Endometrial microvascular endothelial cells (primary cell): ENCODE results near the gene SPANXN3. TPM values are rescaled to one million over a fixed set of nuclear protein-coding genes. Genes with fewer than 3 reads are reported as not detected.
"Not testable (repeated sequence)": the region's sequence is repeated elsewhere in the genome, so short reads cannot be mapped to it uniquely, and the experiment has no call there.

Experiments used
- in situ Hi-C: cut with HindIII; loops from 2 replicates; pipeline ENCODE4 v1.10.0; 2017; ENCODE audit warnings: low sequenced_read_pairs, low pct_unique_long_range_greater_than_20kb; ENCODE audit errors: inconsistent ontology term
- total RNA-seq: library from RNA; depleted of rRNA; stranded (reverse); fragments of >200 nt; gene quantifications from one replicate; pipeline ENCODE4 v1.2.3, GENCODE V29; 2015; ENCODE audit errors: inconsistent ontology term

The SPANXN3 gene
- not detected for total RNA-seq

- in situ Hi-C loops, result not testable (repeated sequence)
Measured at GRCh38 chrX:143517375-143517774, at the start of gene SPANXN3. Gene SPANXN3, minus strand, starts transcription at chrX:143517475. Its CDS starts 84 bp downstream, at chrX:143517391.

- in situ Hi-C loops, result no loop called here
Measured at GRCh38 chrX:143536176-143536575, 18.9 kb upstream of the SPANXN3 start.

GRCh38 chrX:143502196-143502595 lies 15.1 kb downstream of the SPANXN3 start:
- in situ Hi-C loops, result not testable (repeated sequence)

- in situ Hi-C loops, result no loop called here
Measured at GRCh38 chrX:143500751-143501150, 16.5 kb downstream of the SPANXN3 start.

GRCh38 chrX:143486105-143486504 lies 31.2 kb downstream of the SPANXN3 start:
- in situ Hi-C loops, result no loop called here

GRCh38 chrX:143476751-143477150 lies 40.5 kb downstream of the SPANXN3 start:
- in situ Hi-C loops, result no loop called here

- in situ Hi-C loops, result no loop called here
Measured at GRCh38 chrX:143472347-143472938, 44.8 kb downstream of the SPANXN3 start.

GRCh38 chrX:143466130-143466529 lies 51.1 kb downstream of the SPANXN3 start:
- in situ Hi-C loops, result no loop called here

- in situ Hi-C loops, result no loop called here
Measured at GRCh38 chrX:143462696-143463095, 54.6 kb downstream of the SPANXN3 start.

GRCh38 chrX:143461606-143462005 lies 55.7 kb downstream of the SPANXN3 start:
- in situ Hi-C loops, result no loop called here

Other genes starting within 250 kb of the SPANXN3 start
- 3.1 TPM for gene SLITRK4, start 118.6 kb upstream of the SPANXN3 start, total RNA-seq
- gene SPANXN2, start 203.3 kb upstream of the SPANXN3 start, total RNA-seq, result not detected